MCF 10A (cell line): ENCODE measurements around the gene ZMYND10. TPM values are rescaled to one million over a fixed set of nuclear protein-coding genes. Genes with fewer than 3 reads are reported as not detected.

Source experiments
- Bru-seq: library from RNA; stranded (reverse); fragments of 400-500 nt; gene quantifications from one replicate; lab custom pipeline; 2021; lab: Mats Ljungman, UMichigan
- BruChase-seq, 2 experiments: library from RNA; stranded (reverse); fragments of 400-500 nt; gene quantifications; one replicate each; lab custom pipeline; 2021; lab: Mats Ljungman, UMichigan
- BruUV-seq: library from RNA; stranded (reverse); fragments of 400-500 nt; replicated peaks from 2 replicates; lab custom pipeline; 2021; lab: Mats Ljungman, UMichigan
- CTCF ChIA-PET: fragments of 300-600 bp; sonication (Branson Sonifier 250); formaldehyde crosslinking; extraction: SDS; loops from one replicate; lab custom pipeline; 2021; ENCODE audit warnings: antibody characterized with exemption, inconsistent platforms; lab: Yijun Ruan, JAX
- POLR2A ChIA-PET: fragments of 300-600, 350-650 bp; sonication (Branson Sonifier 250); formaldehyde crosslinking; extraction: SDS; loops from one replicate; lab custom pipeline; 2020; ENCODE audit warnings: antibody characterized with exemption, inconsistent platforms; lab: Yijun Ruan, JAX
- DNase-seq: peaks from one replicate; pipeline ENCODE4 v3.0.0-alpha.2; 2018; ENCODE audit not compliant: unreplicated experiment
- H3K27ac Mint-ChIP-seq: one replicate; pipeline ENCODE4 v1.8.0; 2022; ENCODE audit warnings: mild to moderate bottlenecking, low read depth, mixed read lengths; ENCODE audit not compliant: unreplicated experiment
- H3K27me3 Mint-ChIP-seq: one replicate; pipeline ENCODE4 v1.8.0; 2022; ENCODE audit warnings: mixed read lengths; ENCODE audit not compliant: insufficient read depth, unreplicated experiment
- H3K36me3 Mint-ChIP-seq: one replicate; pipeline ENCODE4 v1.8.0; 2022; ENCODE audit warnings: mild to moderate bottlenecking, moderate library complexity, mixed read lengths; ENCODE audit not compliant: insufficient read depth, unreplicated experiment
- H3K4me1 Mint-ChIP-seq: one replicate; pipeline ENCODE4 v1.8.0; 2022; ENCODE audit warnings: mixed read lengths; ENCODE audit not compliant: insufficient read depth, unreplicated experiment
- H3K4me3 Mint-ChIP-seq: one replicate; pipeline ENCODE4 v1.8.0; 2022; ENCODE audit warnings: mild to moderate bottlenecking, moderate library complexity, mixed read lengths; ENCODE audit not compliant: unreplicated experiment
- H3K9me3 Mint-ChIP-seq: one replicate; pipeline ENCODE4 v1.8.0; 2022; ENCODE audit warnings: mixed read lengths; ENCODE audit not compliant: unreplicated experiment
- intact Hi-C: fragments of 100-400 bp; cut with micrococcal nuclease; formaldehyde crosslinking; loops from 2 replicates; pipeline ENCODE4 v1.14.1; 2022
- long read RNA-seq: library from polyadenylated mRNA; stranded (forward); transcript quantifications from one replicate; pipeline ENCODE4 v2.0.0, GENCODE V29; 2022
- total RNA-seq: library from RNA; stranded (reverse); gene quantifications from 2 replicates; pipeline ENCODE4 v1.2.3, GENCODE V29; 2022
- TF ChIP-seq, protein P1 (sequence below): fragments of 200-600 bp; IDR thresholded peaks from one replicate; pipeline ENCODE4 v1.8.0; 2022; ENCODE audit warnings: antibody characterized with exemption, mild to moderate bottlenecking; ENCODE audit not compliant: unreplicated experiment

ZMYND10 gene
- total RNA-seq (0.68 and 1.0 TPM in 2 replicates), Bru-seq, nascent RNA (percentile 20 among the genes with signal in this experiment), BruChase-seq, experiment 1, labeled RNA remaining after a 6-hour chase (percentile 38 among the genes with signal in this experiment), BruChase-seq, experiment 2, labeled RNA remaining after a 2-hour chase (percentile 26 among the genes with signal in this experiment)
- long read RNA-seq, partial matches to known transcripts = 0 of 1 reads
- long read RNA-seq, other reads (novel, unspliced or antisense) = 1 of 1 reads

DNA sequence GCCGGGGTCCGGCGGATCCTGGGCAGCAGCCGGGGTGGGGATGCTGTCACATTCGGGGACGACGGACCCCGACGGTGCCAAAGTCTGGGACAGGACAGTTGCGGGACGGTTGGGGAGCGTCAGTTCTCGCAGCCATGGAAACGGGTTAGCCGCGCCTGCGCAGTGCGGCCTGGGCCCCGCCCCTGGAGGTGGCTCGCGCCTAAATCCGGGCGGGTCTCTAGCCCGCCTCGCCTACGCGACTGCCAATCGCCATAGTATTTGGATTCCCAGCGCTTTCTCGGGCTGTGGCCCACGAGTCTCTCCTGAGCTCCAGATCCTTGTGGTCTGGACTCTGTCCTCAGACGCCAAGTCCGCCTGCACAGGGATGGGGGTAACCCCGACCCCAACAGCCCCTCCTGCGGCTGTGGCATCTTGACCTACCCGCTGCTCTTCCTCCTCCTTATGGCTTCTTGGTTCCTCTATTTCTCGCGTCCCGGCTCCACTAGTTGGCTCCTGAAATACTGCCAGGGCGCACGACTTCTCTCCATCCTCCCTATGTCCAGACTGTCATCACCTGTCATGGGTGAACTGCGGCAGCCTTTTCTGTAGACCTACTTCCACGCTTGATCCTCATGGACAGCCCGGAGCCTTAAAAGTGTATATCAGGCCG is at the start of gene ZMYND10:
ZMYND10 (minus strand) TSS at position 147 of the 649 bp plus-strand sequence. CDS start 153 bp downstream, outside the sequence.
- Mint-ChIP-seq H3K36me3 (peaks cover 22% of the 10 kb centered on the region), H3K27me3 (no peaks in the 10 kb centered on the region), H3K4me1 (peaks cover 16% of the 10 kb centered on the region), H3K9me3 (no peaks in the 10 kb centered on the region), H3K27ac (no peak within 1 kb of the TSS), H3K4me3 (peak within 1 kb of the TSS; percentile 60)
- TF ChIP-seq, protein P1, sequence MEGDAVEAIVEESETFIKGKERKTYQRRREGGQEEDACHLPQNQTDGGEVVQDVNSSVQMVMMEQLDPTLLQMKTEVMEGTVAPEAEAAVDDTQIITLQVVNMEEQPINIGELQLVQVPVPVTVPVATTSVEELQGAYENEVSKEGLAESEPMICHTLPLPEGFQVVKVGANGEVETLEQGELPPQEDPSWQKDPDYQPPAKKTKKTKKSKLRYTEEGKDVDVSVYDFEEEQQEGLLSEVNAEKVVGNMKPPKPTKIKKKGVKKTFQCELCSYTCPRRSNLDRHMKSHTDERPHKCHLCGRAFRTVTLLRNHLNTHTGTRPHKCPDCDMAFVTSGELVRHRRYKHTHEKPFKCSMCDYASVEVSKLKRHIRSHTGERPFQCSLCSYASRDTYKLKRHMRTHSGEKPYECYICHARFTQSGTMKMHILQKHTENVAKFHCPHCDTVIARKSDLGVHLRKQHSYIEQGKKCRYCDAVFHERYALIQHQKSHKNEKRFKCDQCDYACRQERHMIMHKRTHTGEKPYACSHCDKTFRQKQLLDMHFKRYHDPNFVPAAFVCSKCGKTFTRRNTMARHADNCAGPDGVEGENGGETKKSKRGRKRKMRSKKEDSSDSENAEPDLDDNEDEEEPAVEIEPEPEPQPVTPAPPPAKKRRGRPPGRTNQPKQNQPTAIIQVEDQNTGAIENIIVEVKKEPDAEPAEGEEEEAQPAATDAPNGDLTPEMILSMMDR = no peak
- ChIA-PET POLR2A (interaction anchor here (0.6 to 1.7 kb wide), 5 partner anchors 9 to 119 kb away, joined by 3 to 7 read pairs (median 3); no protein-coding TSS in a partner anchor), CTCF (interaction anchor here (0.6 to 5.8 kb wide), 9 partner anchors 8 to 1336 kb away, joined by 3 to 46 read pairs (median 5); no protein-coding TSS in a partner anchor)
- no TSS peak for BruUV-seq
- intact Hi-C loops = loop anchor here (5.0 kb wide), 2 partner anchors 82 to 267 kb away; partner anchors contain the start of gene CISH
- peak; percentile 69 for DNase-seq

DNA sequence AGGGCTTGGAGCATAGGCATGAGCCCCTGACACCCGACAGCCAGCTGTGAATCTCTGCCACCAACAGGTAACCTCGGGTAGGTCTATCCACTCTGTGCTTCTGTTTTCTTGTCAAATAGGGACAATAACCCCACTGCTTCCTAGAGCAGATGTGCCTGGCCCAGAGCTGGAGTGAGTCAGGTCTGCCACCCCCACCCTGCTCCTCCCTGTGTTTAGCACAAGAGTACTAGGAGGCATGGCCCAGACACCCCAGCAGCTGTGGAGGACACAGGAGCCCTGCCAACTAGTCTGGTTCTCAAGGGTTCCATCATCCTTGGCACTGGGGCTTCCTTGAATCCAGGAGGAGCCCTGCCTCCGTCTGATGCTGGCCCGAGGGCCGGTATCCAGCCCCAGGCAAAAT is 47.5 kb upstream of the ZMYND10 start:
- Mint-ChIP-seq H3K27ac (no peak overlapping the region), H3K27me3 (no peaks in the 10 kb centered on the region), H3K4me3 (no peak overlapping the region), H3K9me3 (no peaks in the 10 kb centered on the region), H3K4me1 (peaks cover 20% of the 10 kb centered on the region), H3K36me3 (no peaks in the 10 kb centered on the region)
- TF ChIP-seq, protein P1 = no peak
- no TSS peak for BruUV-seq
- CTCF ChIA-PET = interaction anchor here (0.7 kb wide), 1 partner anchor 149 kb away, joined by 3 read pairs; no protein-coding TSS in a partner anchor
- intact Hi-C loops = no loop called here
- POLR2A ChIA-PET = no interaction called here
- DNase-seq = no peak

DNA sequence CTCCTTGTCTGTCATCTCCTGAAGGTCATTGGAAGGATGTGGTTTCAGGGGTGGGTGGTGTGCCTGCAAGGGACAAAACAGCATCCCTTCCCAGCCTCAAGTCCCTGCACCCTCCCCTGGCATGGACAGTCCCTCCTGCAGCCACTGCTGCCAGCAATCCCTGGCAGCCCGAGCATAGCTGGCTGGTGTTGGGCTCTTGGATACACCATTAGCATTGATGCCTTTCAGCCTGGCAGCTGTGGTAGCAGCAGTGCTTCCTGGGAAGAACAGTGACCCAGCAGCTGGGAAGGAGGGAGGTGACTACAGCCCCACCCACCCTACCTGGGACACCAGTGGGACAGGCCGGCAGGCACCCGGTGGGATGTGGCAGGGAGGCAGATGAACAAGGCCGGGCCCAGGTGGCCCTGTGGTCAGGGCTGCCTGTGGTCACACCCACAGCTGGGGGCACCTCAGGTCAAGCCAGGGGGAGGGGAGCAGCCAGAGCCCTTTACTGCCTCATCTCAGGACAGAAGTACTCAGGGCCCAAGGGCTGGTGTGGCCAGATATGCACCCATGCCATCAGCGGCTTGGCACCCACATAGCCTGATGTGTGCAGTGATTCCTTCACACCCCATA is 46.7 kb upstream of the ZMYND10 start:
- no peak overlapping the region for H3K27ac Mint-ChIP-seq
- TF ChIP-seq, protein P1 = no peak
- H3K27me3 Mint-ChIP-seq = no peaks in the 10 kb centered on the region
- H3K9me3 Mint-ChIP-seq = no peaks in the 10 kb centered on the region
- no peaks in the 10 kb centered on the region for H3K36me3 Mint-ChIP-seq
- H3K4me3 Mint-ChIP-seq = no peak overlapping the region
- no peak for DNase-seq
- intact Hi-C loops = no loop called here
- BruUV-seq = no TSS peak
- CTCF ChIA-PET = no interaction called here
- H3K4me1 Mint-ChIP-seq = peaks cover 20% of the 10 kb centered on the region
- POLR2A ChIA-PET = no interaction called here
